Tongue (tissue), 2 donors: ENCODE measurements around the gene ZNF487. TPM values are rescaled to one million over a fixed set of nuclear protein-coding genes. Genes with fewer than 3 reads are reported as not detected.
"Not testable (repeated sequence)": the region's sequence is repeated elsewhere in the genome, so short reads cannot be mapped to it uniquely, and the experiment has no call there.

Source experiments
- DNase-seq: peaks from one replicate; pipeline ENCODE4 v3.0.0-alpha.2; 2015
- total RNA-seq: library from RNA; depleted of rRNA; stranded (reverse); fragments of >200 nt; gene quantifications from one replicate; pipeline ENCODE4 v1.2.3, GENCODE V29; 2014

Gene ZNF487
- total RNA-seq = 9.5 TPM

- DNase-seq = peak; percentile 95
These were observed at the start of gene ZNF487 for GRCh38 chr10:43436291-43437140. Gene ZNF487 (plus strand): TSS chr10:43437111. CDS start chr10:43475814, 38,703 bp downstream.

GRCh38 chr10:43387678-43388032 is 49.3 kb upstream of the ZNF487 start:
- DNase-seq = no peak

GRCh38 chr10:43389867-43390266 is 47.0 kb upstream of the ZNF487 start:
- DNase-seq = no peak

GRCh38 chr10:43390333-43390732 is 46.6 kb upstream of the ZNF487 start:
- DNase-seq = no peak

- peak; percentile 49 for DNase-seq
These were observed 46.2 kb upstream of the ZNF487 start for GRCh38 chr10:43390759-43391158.

- no peak for DNase-seq
These were observed 45.4 kb upstream of the ZNF487 start for GRCh38 chr10:43391496-43391895.

- no peak for DNase-seq
These were observed 44.2 kb upstream of the ZNF487 start for GRCh38 chr10:43392748-43393147.

GRCh38 chr10:43393186-43393585 is 43.7 kb upstream of the ZNF487 start:
- not testable (repeated sequence) for DNase-seq

- DNase-seq = no peak
These were observed 43.1 kb upstream of the ZNF487 start for GRCh38 chr10:43393606-43394360.

- no peak for DNase-seq
These were observed 42.0 kb upstream of the ZNF487 start for GRCh38 chr10:43394868-43395267.

- DNase-seq = peak; percentile 31
These were observed 41.3 kb upstream of the ZNF487 start for GRCh38 chr10:43395571-43396060.

GRCh38 chr10:43396061-43396927 is 40.6 kb upstream of the ZNF487 start:
- DNase-seq = peak; percentile 87

GRCh38 chr10:43396928-43397624 is 39.8 kb upstream of the ZNF487 start:
- peak; percentile 87 for DNase-seq

GRCh38 chr10:43398939-43399319 is 38.0 kb upstream of the ZNF487 start:
- DNase-seq = no peak

GRCh38 chr10:43399320-43400310 is 37.3 kb upstream of the ZNF487 start:
- no peak for DNase-seq

GRCh38 chr10:43401627-43402026 is 35.3 kb upstream of the ZNF487 start:
- DNase-seq = no peak

- no peak for DNase-seq
These were observed 34.7 kb upstream of the ZNF487 start for GRCh38 chr10:43402176-43402575.

GRCh38 chr10:43402880-43403452 is 33.9 kb upstream of the ZNF487 start:
- DNase-seq = no peak

GRCh38 chr10:43403911-43404703 is 32.8 kb upstream of the ZNF487 start:
- DNase-seq = no peak
